ENCODE data around the gene ZNF24.
A peak's percentile ranks its signal among the peaks of the same experiment; 100 is the strongest.

Gene ZNF24

DNA sequence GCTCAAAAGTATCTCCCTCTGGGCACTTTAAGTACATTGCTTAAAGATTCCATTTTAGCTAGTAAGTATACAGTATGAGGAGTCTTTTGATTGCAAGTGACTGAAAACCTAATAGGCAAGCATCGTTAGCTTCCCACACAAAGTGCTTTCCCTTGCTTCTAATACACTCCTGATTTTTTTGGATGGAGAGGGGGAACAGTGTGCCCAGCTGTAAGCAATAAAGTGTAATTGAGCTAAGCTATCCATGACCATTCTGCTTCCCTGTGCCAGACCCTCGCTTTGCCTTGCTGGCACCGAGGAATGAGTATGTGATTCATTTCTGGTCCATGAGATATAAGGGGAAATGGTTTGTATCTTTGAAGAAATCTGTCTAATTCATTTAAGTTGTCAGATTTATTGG, 3.8 kb upstream of the ZNF24 start:
- H3K27me3 ChIP-seq (ENCODE audit: control insufficient read depth, insufficient read depth, low read length), result no peaks in the 10 kb centered on the region
- no peaks in the 10 kb centered on the region for H3K9me3 ChIP-seq (replicated peaks; ENCODE audit: low read length)
- no peaks in the 10 kb centered on the region for H3K36me3 ChIP-seq (ENCODE audit: insufficient read depth, low read length)
- peaks cover 10% of the 10 kb centered on the region for H3K4me1 ChIP-seq (ENCODE audit: control insufficient read depth, insufficient read depth, low read length)
- no peak overlapping the region for H3K4me2 ChIP-seq (ENCODE audit: low read length)
- no peak overlapping the region for H3K4me3 ChIP-seq (ENCODE audit: low read length)
- no peak overlapping the region for H3K9ac ChIP-seq (ENCODE audit: low read depth, low read length)

DNA sequence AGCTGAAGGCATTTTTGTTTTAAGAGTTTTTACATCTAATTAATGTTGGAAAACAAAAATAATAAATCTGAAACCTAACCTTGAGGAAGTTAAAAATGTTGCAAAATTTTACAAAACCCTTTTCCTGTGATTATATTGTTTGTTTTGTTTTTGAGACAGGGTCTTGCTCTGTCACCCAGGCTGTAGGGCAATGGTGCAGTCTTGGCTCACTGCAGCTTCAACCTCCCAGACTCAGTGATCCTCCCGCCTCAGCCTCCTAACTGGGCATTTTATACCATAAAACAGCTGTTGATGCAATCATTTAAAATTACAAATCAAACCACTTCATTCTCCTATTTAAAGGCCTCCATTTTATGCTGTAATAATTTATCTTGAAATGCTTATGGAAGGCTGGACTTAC, 1.7 kb upstream of the ZNF24 start:
- Histone ChIP-seq H3K36me3 (ENCODE audit: insufficient read depth, low read length) (no peaks in the 10 kb centered on the region), H3K9me3 (replicated peaks; ENCODE audit: low read length) (no peaks in the 10 kb centered on the region), H3K4me3 (ENCODE audit: low read length) (no peak overlapping the region), H3K27me3 (ENCODE audit: control insufficient read depth, insufficient read depth, low read length) (no peaks in the 10 kb centered on the region), H3K4me1 (ENCODE audit: control insufficient read depth, insufficient read depth, low read length) (peaks cover 11% of the 10 kb centered on the region), H3K9ac (ENCODE audit: low read depth, low read length) (no peak overlapping the region), H3K4me2 (ENCODE audit: low read length) (no peak overlapping the region)

DNA sequence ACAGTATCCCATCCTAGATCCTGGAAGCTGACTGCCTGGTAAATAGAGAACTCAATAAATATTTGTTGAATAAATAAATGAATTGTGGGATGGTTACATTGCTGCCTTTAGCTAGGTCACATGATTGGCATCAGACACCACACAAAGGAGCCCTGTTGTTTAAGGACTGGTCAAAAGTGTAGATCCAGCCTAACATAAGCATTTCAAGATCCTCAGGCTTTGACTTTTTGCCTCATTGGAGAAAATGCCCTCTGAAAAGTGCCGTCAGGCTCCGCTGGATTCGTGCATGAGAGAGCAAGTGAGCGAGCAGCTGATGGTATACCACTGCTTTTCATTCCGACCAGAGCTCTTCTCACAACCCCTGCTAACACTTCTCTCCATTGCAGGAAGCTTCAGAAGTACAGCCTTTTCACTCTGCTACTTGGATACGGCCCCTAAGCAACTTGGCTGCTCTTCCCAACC, 1.3 kb upstream of the ZNF24 start:
- H3K4me3 ChIP-seq (ENCODE audit: low read length), result no peak overlapping the region
- peaks cover 11% of the 10 kb centered on the region for H3K4me1 ChIP-seq (ENCODE audit: control insufficient read depth, insufficient read depth, low read length)

DNA sequence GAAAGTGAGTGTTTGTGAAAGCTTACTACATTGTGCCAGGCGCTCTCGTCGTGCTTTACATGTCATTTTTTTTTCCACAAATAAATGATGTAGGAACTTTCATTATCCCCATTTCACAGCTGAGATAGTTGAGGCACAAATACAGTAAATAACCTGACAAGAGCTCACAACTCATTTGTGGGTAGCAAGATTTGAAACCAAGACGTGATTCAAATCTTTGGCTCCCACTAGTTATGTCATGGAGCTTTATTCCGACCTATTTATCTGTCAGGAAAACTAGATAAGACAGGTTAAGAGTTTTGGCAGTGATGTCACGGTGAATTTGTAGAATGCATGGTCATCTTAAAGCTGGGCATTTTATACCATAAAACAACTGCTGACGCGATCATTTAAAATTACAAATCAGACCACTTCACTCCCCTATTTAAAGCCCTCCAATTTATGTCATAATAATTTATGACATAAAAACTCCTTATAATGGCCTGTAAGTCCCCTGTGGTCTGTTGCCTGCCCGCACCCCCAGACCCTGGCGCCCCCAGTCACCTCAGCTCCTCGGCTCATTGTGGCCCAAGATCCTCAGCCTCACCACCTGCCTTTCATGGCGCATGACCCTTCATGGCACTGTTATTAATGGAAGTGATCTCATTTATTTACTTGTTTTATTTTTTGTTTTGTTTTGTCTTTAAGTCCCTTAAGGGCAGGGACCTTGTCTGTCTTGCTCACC, 678 bp upstream of the ZNF24 start:
- Histone ChIP-seq H3K4me2 (ENCODE audit: low read length) (peak overlapping the region; percentile 83), H3K36me3 (ENCODE audit: insufficient read depth, low read length) (peaks cover 6% of the 10 kb centered on the region), H3K27me3 (ENCODE audit: control insufficient read depth, insufficient read depth, low read length) (no peaks in the 10 kb centered on the region), H3K9ac (ENCODE audit: low read depth, low read length) (peak overlapping the region; percentile 99), H3K4me3 (ENCODE audit: low read length) (peak overlapping the region; percentile 90), H3K4me1 (ENCODE audit: control insufficient read depth, insufficient read depth, low read length) (peaks cover 11% of the 10 kb centered on the region), H3K9me3 (replicated peaks; ENCODE audit: low read length) (no peaks in the 10 kb centered on the region)

More for the DNA sequence above, 1.3 kb upstream of the ZNF24 start:
- Histone ChIP-seq H3K27me3 (ENCODE audit: control insufficient read depth, insufficient read depth, low read length) (no peaks in the 10 kb centered on the region), H3K36me3 (ENCODE audit: insufficient read depth, low read length) (no peaks in the 10 kb centered on the region), H3K9me3 (replicated peaks; ENCODE audit: low read length) (no peaks in the 10 kb centered on the region), H3K4me2 (ENCODE audit: low read length) (no peak overlapping the region), H3K9ac (ENCODE audit: low read depth, low read length) (no peak overlapping the region)

DNA sequence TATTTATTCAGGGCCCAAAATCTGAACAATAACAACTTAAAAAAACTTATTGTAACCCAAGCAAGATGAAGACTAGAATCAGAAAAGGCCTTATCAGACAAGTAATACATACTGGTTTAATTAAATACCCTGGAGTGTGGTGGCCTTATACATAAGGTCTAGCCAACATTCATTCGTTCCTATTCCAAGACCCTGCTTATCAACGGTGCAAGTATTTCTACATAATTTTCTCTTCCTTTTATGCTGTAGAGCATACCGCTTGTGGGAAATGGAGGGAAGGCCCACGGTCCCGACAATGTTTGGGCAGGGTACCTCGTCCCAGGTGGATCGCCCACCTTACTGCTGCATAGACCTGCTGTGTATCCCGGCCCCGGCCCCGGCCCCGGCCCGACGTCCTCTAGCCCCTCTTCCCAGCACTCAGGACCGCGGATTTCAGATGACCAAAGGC, 708 bp downstream of the ZNF24 start:
- H3K4me1 ChIP-seq (ENCODE audit: control insufficient read depth, insufficient read depth, low read length), result peaks cover 11% of the 10 kb centered on the region
- H3K9me3 ChIP-seq (replicated peaks; ENCODE audit: low read length), result no peaks in the 10 kb centered on the region

DNA sequence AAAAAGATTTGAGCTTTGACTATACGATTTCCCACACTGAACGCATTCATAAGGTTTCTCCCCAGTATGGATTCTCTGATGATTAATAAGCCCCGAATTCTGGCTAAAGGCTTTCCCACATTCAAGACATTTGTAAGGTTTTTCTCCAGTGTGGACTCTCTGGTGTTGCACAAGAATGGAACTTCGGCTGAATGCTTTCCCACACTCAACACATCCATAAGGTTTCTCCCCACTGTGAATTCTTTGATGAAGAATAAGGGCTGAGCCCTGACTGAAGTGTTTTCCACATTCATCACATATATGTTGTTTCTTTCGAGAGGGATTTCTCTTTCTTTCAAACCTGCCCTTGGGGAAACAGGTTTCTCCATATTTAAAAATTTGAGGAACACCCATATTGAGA, 6.9 kb downstream of the ZNF24 start:
- no peak overlapping the region for H3K4me3 ChIP-seq (ENCODE audit: low read length)
- H3K4me1 ChIP-seq (ENCODE audit: control insufficient read depth, insufficient read depth, low read length), result peaks cover 3% of the 10 kb centered on the region
- H3K36me3 ChIP-seq (ENCODE audit: insufficient read depth, low read length), result peaks cover 82% of the 10 kb centered on the region
- no peak overlapping the region for H3K4me2 ChIP-seq (ENCODE audit: low read length)
- H3K9me3 ChIP-seq (replicated peaks; ENCODE audit: low read length), result no peaks in the 10 kb centered on the region
- no peaks in the 10 kb centered on the region for H3K27me3 ChIP-seq (ENCODE audit: control insufficient read depth, insufficient read depth, low read length)
- no peak overlapping the region for H3K9ac ChIP-seq (ENCODE audit: low read depth, low read length)

More for the DNA sequence above, 708 bp downstream of the ZNF24 start:
- Histone ChIP-seq H3K9ac (ENCODE audit: low read depth, low read length) (peak overlapping the region; percentile 99), H3K4me2 (ENCODE audit: low read length) (peak overlapping the region; percentile 83), H3K36me3 (ENCODE audit: insufficient read depth, low read length) (peaks cover 19% of the 10 kb centered on the region), H3K27me3 (ENCODE audit: control insufficient read depth, insufficient read depth, low read length) (no peaks in the 10 kb centered on the region), H3K4me3 (ENCODE audit: low read length) (peak overlapping the region; percentile 90)

DNA sequence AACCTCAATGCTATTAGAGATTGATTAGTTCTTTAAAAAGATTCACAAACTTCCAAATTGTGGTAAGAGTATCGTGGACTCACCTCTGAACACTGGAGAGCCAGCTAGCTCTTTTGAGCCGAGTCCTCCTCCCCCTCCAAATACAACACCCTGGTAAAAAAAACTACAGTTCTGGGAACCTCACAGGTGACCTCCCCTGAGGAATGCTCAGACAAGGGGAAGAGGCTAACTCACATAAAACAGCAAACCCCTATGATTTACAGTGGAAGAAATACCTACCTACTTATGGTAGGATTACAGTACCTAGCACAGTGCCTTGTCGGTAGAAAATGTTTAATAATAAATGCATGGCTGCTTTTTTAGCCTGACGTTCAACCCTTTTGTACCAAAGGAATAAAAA, 8.4 kb downstream of the ZNF24 start:
- Histone ChIP-seq H3K36me3 (ENCODE audit: insufficient read depth, low read length) (peaks cover 90% of the 10 kb centered on the region), H3K9me3 (replicated peaks; ENCODE audit: low read length) (no peaks in the 10 kb centered on the region), H3K4me3 (ENCODE audit: low read length) (no peak overlapping the region), H3K9ac (ENCODE audit: low read depth, low read length) (no peak overlapping the region), H3K27me3 (ENCODE audit: control insufficient read depth, insufficient read depth, low read length) (no peaks in the 10 kb centered on the region), H3K4me2 (ENCODE audit: low read length) (no peak overlapping the region), H3K4me1 (ENCODE audit: control insufficient read depth, insufficient read depth, low read length) (peaks cover 3% of the 10 kb centered on the region)

DNA sequence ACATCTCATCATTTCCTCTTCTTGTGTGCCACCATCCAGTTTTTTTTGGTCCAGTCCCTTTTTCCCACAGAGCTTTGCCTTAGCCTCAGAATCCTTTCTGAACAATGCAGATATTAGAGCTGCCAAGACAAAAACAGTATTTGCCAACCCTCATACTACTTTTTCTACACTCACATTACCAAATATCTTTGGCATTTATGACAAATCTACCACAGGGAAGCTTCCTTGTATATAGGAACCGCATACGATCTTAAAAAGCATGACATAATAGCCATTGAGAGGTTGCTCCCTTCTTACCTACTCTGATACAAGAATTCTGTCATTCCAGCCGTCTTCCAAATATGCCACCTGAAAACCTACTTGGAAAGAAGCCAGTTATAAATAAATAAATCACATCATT, 9.4 kb downstream of the ZNF24 start:
- Histone ChIP-seq H3K4me1 (ENCODE audit: control insufficient read depth, insufficient read depth, low read length) (peaks cover 3% of the 10 kb centered on the region), H3K9me3 (replicated peaks; ENCODE audit: low read length) (no peaks in the 10 kb centered on the region), H3K27me3 (ENCODE audit: control insufficient read depth, insufficient read depth, low read length) (no peaks in the 10 kb centered on the region), H3K9ac (ENCODE audit: low read depth, low read length) (no peak overlapping the region), H3K36me3 (ENCODE audit: insufficient read depth, low read length) (peaks cover 84% of the 10 kb centered on the region), H3K4me2 (ENCODE audit: low read length) (no peak overlapping the region), H3K4me3 (ENCODE audit: low read length) (no peak overlapping the region)

DNA sequence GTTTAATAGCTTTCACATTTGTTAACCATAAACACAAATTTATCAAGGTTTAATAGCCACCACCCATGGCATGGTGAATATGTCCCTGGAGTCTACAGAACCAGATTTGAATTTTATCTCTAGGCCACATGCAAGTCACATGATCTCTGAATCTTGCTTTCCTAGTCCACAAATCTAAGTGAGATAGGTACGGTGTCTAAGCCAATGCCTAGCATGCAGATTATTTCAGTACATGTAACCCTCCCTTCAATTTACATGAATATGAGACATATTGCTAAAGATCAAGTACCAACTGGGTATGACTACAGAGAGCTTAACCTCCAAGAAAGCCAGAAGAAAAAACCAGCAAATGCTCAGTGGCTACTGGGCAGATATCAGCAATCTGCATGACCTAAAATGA, 10.0 kb downstream of the ZNF24 start:
- peaks cover 78% of the 10 kb centered on the region for H3K36me3 ChIP-seq (ENCODE audit: insufficient read depth, low read length)
- no peak overlapping the region for H3K4me2 ChIP-seq (ENCODE audit: low read length)
- H3K4me1 ChIP-seq (ENCODE audit: control insufficient read depth, insufficient read depth, low read length), result peaks cover 3% of the 10 kb centered on the region
- H3K9ac ChIP-seq (ENCODE audit: low read depth, low read length), result no peak overlapping the region
- H3K9me3 ChIP-seq (replicated peaks; ENCODE audit: low read length), result no peaks in the 10 kb centered on the region
- no peak overlapping the region for H3K4me3 ChIP-seq (ENCODE audit: low read length)
- H3K27me3 ChIP-seq (ENCODE audit: control insufficient read depth, insufficient read depth, low read length), result no peaks in the 10 kb centered on the region

DNA sequence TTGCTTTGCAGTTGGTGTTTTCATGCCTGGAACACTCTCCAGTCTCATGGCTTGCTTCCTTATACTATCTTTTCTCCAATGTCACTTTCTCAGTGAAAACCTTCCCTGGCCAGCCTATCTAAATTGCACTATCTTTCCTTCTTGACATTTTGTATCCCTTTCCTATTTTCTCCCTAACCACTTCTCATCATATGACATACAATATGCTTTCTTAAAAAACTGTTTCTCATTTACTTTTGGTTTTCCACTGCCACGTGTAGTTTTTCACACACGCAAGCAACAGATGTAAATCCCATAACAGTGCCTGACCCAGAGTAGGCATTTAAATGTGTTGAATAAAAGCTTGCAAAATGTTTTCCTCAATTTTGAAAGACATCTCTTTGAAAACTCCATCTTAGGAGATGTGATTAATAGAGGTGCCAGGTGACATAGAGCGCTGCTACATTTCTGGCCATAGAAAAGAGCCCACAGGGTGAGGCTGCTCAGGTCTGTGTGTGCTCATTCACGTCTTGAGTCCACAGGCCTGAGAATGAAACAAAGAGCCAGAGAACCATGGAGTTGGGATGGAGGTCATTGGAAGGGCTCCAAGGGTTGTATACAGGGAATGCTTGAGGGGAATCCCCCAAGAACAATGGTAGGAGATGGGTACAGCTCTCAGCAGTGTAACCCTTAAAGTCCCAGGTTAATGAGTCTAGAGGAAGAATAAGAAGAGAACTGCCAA, 12.7 kb downstream of the ZNF24 start:
- Histone ChIP-seq H3K4me1 (ENCODE audit: control insufficient read depth, insufficient read depth, low read length) (peaks cover 3% of the 10 kb centered on the region), H3K4me2 (ENCODE audit: low read length) (no peak overlapping the region), H3K9ac (ENCODE audit: low read depth, low read length) (no peak overlapping the region), H3K4me3 (ENCODE audit: low read length) (no peak overlapping the region), H3K27me3 (ENCODE audit: control insufficient read depth, insufficient read depth, low read length) (no peaks in the 10 kb centered on the region), H3K9me3 (replicated peaks; ENCODE audit: low read length) (no peaks in the 10 kb centered on the region), H3K36me3 (ENCODE audit: insufficient read depth, low read length) (peaks cover 51% of the 10 kb centered on the region)

DNA sequence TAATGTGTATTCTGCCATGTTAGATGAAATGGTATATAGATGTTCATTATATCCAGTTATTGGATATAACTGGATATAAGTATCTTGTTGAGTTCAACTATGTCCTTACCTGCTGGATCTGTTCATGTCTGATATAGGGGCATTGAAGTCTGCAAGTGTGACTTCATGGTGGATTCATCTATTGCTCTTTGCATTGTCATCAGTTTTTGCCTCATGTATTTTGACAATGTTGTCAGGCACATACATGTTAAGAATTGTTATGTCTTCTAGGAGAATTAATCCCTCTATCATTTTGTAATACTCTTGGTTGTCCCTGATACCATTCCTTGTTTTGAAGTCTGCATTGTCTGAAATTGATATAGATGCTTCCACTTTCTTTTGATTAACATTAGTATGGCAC, 15.4 kb downstream of the ZNF24 start:
- H3K9ac ChIP-seq (ENCODE audit: low read depth, low read length), result no peak overlapping the region
- no peak overlapping the region for H3K4me2 ChIP-seq (ENCODE audit: low read length)
- no peak overlapping the region for H3K4me3 ChIP-seq (ENCODE audit: low read length)
- H3K9me3 ChIP-seq (replicated peaks; ENCODE audit: low read length), result no peaks in the 10 kb centered on the region
- no peaks in the 10 kb centered on the region for H3K4me1 ChIP-seq (ENCODE audit: control insufficient read depth, insufficient read depth, low read length)
- H3K27me3 ChIP-seq (ENCODE audit: control insufficient read depth, insufficient read depth, low read length), result no peaks in the 10 kb centered on the region
- peaks cover 25% of the 10 kb centered on the region for H3K36me3 ChIP-seq (ENCODE audit: insufficient read depth, low read length)
